Measurements from ENCODE around the gene RAD18.

RAD18 gene

DNA sequence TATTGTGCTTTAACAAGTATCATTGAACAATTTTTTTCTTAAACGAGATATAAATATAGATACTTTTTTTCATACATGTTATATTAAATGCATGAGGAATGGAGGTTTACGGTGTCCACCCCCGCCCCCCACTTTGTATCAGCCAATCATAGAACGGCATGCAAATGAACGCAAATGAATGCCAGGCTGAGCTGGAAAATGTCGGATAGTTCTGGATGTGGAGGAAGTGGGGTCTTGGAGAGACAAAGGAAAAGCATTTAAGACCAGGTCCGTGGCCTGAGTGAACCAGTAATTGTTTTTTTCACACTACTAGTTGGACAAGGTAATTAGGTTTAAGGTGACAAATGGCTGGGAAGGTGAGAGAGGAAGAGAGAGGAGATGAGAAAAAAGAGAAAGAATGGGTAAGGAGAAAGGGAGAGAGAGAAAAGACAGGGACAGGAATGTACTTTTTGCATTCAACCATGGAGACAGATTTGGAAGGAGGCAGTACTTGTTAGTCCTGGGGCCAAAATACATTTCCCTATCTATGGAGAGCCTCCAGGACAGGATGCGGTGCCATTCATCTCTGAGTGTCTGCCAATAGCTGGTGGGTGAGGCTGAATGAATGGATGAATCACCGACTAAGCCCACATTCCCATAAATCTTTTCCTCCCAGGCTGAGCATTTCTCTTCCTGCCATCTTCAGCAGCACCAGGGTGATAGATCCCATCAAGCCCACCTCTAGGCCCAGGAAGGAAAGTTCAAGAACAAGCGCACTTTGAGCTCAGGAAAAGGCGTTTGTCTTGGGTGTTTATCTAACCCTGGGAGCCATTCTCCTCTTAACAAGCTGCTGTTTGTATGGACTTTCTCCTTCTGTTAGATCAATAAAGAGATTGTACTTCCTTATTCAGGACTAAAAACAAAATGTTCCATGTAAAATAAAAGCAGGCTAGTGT lies 1.4 kb upstream of the RAD18 start:
- no peak for FAIRE-seq

- no peak for FAIRE-seq
Measured at GRCh38 chr3:8962226-8962861, 928 bp downstream of the RAD18 start.

DNA sequence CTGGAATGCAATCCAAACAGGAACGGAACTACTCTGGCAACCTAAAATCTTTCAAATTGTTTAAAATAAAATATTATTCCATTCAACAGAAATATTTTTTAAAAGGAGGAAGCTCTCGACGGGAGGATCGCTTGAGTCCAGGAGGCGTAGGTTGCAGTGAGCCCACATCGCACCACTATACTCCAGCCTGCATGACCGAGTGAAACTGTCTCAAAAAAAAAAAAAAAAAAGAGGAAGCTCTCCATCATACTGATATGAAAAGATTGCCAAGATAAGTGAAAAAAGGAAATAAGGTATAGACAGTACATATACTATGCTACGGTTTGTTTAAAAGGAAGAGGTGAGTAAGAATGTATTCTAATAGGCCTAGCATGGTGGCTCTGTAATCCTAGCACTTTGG lies 3.6 kb downstream of the RAD18 start:
- no peak for FAIRE-seq

DNA sequence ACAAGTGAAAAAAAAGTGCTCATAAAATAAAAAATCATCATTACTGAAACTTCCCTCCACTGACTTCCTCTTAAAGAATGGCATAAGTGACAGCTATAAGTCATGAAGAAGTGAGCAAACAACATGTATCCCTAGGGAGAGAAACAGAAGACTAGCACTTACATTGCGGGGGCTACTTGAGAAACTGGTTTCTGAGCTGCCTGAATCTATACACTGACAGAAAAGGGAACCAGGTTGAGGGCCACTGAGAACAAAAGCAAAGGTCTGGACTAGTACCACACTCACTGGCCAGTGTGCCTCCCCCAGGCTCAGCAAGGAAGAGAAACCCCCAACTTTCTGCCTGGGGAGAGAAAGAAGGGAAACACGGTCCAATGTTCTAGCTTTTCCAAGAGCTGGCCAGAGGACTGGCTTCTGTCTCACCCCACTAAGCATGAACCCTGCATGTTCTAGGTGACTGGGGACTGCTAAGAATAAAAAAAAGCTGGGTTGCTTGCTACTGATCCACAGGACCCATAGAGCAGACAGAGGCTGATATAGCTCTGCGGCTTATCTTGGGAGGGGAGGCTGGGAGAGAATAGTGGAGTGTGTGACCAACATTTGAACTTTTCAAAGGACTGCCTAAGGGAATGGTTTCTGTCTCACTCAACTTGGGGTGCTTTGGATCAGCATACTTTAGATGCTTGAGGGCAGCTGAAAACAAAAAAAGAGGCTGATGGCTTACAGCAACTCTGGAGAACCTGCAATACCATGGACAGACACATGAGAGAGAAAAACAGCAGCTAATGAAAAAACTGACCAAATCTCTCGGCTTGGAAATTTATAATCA lies 8.1 kb downstream of the RAD18 start:
- no peak for FAIRE-seq

GRCh38 chr3:8953313-8953712 lies 10.0 kb downstream of the RAD18 start:
- no peak for FAIRE-seq

DNA sequence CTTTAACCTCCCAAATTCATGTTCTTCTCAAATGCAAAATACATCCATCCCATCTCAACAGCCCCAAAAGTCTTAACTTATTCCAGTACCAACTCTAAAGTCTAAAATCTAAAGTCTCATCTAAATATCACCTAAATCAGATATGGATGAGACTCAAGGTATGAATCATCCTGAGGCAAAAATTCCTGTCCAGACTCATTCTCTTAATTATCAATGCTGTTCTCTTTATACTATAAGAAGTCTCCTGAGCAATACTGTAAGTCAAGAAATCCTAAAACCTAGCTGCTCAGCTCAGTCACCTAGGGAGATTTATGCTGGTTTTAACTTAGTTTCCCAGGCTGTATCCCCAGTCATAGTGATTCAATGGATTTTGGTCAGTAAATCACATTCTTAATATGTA lies 11.1 kb downstream of the RAD18 start:
- FAIRE-seq = no peak

GRCh38 chr3:8945890-8946600 lies 17.2 kb downstream of the RAD18 start:
- no peak for FAIRE-seq

DNA sequence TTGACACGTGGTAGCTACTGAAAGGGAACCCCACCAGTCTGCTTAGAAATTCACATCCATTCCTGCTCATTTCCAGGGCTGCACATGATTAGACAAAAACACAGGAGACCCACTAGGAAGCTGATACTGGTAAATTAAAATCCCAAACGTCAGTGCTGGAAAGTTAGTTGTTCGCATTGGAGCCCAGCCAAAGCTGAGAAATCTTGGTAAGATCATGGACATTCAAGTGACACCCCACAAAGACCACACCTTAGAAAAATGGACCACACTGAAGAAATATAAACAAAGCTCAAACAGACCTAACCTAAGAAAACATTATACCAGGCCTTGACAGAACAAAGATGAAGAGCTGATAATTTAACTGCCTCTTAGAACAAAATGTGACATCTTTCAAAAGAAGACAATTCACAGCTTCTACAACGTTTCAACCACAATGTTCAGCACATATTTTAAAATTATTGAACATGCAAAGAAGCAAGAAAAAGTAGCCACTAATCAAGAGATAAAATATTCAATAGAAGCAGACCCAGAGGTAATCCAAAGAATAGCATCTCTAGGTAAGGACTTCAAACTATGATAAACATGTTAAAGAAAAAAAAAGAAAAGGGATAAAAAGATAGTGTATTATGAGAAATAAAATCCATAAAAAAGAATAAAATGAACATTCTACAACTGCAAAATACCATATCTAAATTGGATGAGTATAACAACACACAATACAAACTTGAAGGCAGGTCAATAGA lies 20.4 kb downstream of the RAD18 start:
- no peak for FAIRE-seq

- FAIRE-seq = no peak
Measured at GRCh38 chr3:8942115-8942514, 21.2 kb downstream of the RAD18 start.

- FAIRE-seq = peak; percentile 73
Measured at GRCh38 chr3:8938021-8938420, 25.3 kb downstream of the RAD18 start.

- no peak for FAIRE-seq
Measured at GRCh38 chr3:8937064-8938020, 25.9 kb downstream of the RAD18 start.

DNA sequence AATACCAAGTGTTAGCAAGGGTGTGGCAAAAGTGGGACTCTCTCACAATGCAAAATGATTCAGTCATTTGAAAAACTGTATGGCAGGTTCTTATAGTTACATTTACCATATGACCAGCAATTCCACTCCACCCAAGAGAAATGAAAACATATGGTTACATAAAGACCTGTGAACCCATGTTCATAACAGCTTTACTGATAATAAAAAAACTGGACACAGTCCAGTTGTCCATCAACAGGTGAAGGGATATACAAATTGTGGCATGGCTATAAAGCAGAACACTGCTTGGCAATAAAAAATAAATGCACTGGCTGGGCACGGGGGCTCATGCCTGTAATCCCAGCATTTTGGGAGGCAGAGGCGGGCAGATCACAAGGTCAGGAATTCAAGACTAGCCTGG lies 30.8 kb downstream of the RAD18 start:
- no peak for FAIRE-seq

- FAIRE-seq = no peak
Measured at GRCh38 chr3:8931342-8931741, 31.9 kb downstream of the RAD18 start.

DNA sequence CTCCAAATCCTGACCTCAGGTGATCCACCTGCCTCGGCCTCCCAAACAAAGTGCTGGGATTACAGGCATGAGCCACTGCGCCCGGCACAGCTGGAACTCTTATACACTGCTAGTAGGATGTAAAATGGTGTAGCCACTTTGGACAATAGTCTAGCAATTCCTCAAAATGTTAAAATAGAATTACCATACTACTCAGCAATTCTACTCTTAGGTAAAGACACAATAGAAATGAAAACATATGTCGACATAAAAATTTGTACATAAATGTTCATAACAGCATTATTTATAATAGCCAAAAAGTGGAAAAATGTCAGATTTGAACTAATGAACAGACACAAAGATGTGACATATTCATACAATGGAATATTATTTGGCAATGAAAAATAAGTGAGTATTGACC lies 33.4 kb downstream of the RAD18 start:
- no peak for FAIRE-seq

DNA sequence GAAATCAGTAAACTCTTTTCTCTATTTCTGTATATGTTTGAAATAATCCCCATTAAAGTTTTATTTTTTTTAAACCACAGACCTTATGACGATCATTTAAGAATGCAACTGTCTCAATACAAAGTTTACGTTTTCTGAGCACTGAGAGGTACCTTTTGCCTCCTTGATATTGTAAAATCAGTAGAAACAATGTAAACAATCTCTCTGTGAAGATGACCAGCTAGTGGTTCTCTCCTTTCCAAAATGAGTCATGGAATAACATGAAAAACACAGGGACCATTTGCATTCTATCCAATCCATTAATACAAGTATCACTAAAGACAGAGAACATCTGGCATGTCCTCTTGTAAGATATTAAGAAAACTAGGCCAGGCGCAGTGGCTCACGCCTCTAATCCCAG lies 48.8 kb downstream of the RAD18 start:
- no peak for FAIRE-seq

DNA sequence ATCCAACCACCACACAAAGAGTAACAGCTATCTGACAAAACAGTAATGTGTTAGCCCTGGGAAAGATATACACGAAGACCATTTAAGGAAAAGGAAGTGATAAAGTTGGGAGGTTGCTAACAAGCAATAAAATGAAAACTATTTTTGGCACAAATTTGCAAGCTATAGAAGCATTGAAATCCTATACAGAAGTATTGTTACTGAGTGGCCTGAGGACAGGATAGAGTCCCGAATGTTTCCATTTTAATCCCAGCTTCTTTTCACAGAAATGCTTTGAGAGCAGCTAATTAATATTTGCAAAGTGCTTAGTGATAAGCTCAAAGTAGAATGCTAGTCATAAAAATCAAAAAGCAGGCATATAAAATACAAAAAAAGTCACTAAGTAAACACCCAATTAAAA lies 51.5 kb downstream of the RAD18 start:
- no peak for FAIRE-seq

GRCh38 chr3:8909160-8909559 lies 54.1 kb downstream of the RAD18 start:
- FAIRE-seq = no peak

DNA sequence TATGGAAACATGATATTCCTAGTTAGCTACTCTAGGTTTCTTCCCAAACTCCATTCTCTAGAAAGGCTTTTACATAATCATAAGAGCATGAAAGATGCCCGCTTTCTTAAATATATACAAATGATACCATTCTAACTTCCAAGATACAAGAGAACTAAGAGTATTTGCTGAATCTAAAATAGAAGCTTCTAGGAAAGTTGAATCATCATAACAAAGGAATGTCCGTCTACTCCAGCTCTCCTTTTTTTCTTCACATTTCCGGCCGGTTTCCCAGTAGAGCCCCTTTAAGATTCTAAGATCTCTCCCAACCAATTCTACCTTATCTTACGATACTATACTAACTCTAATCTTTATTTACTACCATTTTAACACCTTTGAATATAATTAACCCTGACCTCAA lies 60.1 kb downstream of the RAD18 start:
- FAIRE-seq = no peak

- no peak for FAIRE-seq
Measured at GRCh38 chr3:8900869-8901268, 62.4 kb downstream of the RAD18 start.

DNA sequence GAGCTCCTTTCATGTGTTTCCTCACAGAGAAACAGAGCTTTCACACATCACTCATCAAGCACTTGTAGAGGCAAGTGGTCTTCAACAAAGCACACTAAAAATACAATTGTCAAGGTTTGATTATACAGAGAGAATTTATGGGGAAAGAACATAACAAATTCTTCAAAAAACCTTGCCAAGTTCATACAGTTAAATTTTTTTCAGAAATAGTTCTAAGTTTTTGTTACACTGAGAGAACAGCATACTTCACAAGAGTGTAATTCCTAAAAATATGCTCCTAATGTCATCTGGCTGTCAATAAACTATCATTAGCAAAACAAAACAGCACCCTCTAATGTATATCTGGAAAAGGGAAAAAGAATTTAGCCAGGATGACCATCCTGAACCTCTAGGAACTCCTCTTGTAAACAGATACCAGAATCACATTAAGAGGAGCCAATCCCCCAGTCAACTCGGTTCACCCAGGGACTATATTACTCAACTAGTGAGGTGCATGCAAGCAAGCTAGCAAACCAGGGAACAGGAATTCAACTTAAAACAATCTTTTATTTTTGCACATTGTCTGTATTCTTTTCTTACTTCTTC lies 63.3 kb downstream of the RAD18 start:
- no peak for FAIRE-seq

DNA sequence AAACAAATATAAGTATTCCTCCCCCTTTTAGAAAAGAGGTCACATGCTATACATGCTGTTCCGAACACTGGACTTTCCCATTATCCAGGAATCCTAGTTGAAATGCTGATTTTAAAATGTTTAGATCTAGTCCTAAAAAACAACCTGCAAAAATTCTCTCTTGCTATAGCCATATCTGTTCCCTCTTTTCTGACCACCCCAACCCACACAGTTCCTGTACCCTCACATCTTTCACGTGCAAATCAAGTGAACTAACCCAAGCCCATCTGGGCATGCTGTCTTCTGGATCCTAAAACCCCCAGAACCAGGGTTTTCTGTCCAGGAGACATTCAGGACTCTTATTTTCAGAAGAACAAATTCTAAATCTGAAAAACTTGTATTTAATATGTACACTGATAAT lies 67.4 kb downstream of the RAD18 start:
- no peak for FAIRE-seq
